ENCODE data around the gene SLC44A2.

DNA sequence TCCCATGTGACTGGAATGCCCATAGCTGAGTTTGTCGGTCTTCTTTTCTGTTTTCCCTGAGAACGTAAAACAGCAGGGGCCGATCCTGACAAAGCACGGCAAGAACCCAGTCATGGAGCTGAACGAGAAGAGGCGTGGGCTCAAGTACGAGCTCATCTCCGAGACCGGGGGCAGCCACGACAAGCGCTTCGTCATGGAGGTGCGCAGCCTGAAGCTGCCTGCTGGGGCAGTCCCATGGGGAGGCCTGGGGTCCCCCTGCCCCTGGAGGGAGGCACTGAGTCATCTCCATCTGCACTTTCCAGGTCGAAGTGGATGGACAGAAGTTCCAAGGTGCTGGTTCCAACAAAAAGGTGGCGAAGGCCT, 57.7 kb downstream of the SLC44A2 start:
- TF ChIP-seq, protein P1, sequence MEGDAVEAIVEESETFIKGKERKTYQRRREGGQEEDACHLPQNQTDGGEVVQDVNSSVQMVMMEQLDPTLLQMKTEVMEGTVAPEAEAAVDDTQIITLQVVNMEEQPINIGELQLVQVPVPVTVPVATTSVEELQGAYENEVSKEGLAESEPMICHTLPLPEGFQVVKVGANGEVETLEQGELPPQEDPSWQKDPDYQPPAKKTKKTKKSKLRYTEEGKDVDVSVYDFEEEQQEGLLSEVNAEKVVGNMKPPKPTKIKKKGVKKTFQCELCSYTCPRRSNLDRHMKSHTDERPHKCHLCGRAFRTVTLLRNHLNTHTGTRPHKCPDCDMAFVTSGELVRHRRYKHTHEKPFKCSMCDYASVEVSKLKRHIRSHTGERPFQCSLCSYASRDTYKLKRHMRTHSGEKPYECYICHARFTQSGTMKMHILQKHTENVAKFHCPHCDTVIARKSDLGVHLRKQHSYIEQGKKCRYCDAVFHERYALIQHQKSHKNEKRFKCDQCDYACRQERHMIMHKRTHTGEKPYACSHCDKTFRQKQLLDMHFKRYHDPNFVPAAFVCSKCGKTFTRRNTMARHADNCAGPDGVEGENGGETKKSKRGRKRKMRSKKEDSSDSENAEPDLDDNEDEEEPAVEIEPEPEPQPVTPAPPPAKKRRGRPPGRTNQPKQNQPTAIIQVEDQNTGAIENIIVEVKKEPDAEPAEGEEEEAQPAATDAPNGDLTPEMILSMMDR (IDR thresholded peaks at IDR 0.05), result no peak
- no peak for TF ChIP-seq POLR2A (IDR thresholded peaks at IDR 0.05)
- TF ChIP-seq POLR2AphosphoS5 (IDR thresholded peaks at IDR 0.05; ENCODE audit: insufficient read depth in 1 of 2, low read depth in 1 of 2), result no peak
